Nephron progenitor cell (in vitro differentiated cells): ENCODE results near the gene ABL2.
A peak's percentile ranks its signal among the peaks of the same experiment; 100 is the strongest.

Experiments
- DNase-seq: peaks from one replicate; pipeline ENCODE4 v3.0.0; 2021
- H3K27ac Mint-ChIP-seq: 2 replicates; pipeline ENCODE4 v1.8.0; 2021; ENCODE audit warnings: mild to moderate bottlenecking, moderate library complexity, mixed read lengths
- H3K27me3 Mint-ChIP-seq: 2 replicates; pipeline ENCODE4 v1.8.0; 2021; ENCODE audit warnings: mild to moderate bottlenecking, low read depth, mixed read lengths; ENCODE audit not compliant: poor library complexity
- H3K36me3 Mint-ChIP-seq: 2 replicates; pipeline ENCODE4 v1.8.0; 2021; ENCODE audit warnings: low read depth, mixed read lengths
- H3K4me1 Mint-ChIP-seq: 2 replicates; pipeline ENCODE4 v1.8.0; 2021; ENCODE audit warnings: mixed read lengths
- H3K4me3 Mint-ChIP-seq: 2 replicates; pipeline ENCODE4 v1.8.0; 2021; ENCODE audit warnings: mild to moderate bottlenecking, moderate library complexity, mixed read lengths
- H3K9me3 Mint-ChIP-seq: 2 replicates; pipeline ENCODE4 v1.8.0; 2021; ENCODE audit warnings: mild to moderate bottlenecking, moderate library complexity, mixed read lengths
- TF ChIP-seq, protein P1 (sequence below): fragments of 200-600 bp; sonication (generic); IDR thresholded peaks from 2 replicates; pipeline ENCODE4 v1.5.0; 2021; ENCODE audit warnings: antibody characterized with exemption

Gene ABL2

DNA sequence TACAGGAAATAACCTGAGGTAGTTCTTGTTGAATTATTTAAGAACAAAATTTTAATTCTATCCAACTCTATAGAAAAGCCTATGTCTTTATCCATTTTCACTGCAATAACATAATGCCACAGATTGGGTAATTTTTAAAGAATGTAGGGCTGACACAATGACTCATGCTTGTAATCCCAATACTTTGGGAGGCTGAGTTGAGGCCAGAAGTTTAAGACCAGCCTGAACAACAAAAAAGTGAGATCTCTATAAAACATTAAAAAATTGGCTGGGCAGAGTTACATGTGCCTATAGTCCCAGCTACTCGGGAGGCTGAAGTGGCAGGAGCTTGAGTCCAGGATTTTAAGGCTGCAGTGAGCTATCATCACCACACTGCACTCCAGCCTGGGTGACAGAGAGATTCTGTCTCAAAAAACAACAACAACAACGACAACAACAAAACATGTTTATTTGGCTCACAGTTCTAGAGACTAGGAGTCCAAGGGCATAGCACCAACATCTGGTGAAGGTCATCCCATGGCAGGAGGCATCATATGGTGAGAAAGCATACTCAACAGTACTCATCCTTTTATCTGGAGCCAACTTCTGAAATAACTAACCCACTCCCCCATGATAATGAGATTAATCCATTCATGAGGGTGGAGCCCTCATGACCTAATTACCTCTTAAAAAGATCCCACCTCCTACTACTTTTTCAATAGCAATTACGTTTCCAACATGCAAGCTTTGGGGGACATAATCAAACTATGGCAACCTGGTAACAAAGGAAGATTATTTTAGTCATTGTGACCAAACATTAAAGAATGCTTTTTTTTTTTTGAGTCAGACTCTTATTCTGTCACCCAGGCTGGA, 59.6 kb downstream of the ABL2 start:
- no peaks in the 10 kb centered on the region for H3K36me3 Mint-ChIP-seq
- no peak for DNase-seq
- no peaks in the 10 kb centered on the region for H3K27me3 Mint-ChIP-seq
- TF ChIP-seq, protein P1, sequence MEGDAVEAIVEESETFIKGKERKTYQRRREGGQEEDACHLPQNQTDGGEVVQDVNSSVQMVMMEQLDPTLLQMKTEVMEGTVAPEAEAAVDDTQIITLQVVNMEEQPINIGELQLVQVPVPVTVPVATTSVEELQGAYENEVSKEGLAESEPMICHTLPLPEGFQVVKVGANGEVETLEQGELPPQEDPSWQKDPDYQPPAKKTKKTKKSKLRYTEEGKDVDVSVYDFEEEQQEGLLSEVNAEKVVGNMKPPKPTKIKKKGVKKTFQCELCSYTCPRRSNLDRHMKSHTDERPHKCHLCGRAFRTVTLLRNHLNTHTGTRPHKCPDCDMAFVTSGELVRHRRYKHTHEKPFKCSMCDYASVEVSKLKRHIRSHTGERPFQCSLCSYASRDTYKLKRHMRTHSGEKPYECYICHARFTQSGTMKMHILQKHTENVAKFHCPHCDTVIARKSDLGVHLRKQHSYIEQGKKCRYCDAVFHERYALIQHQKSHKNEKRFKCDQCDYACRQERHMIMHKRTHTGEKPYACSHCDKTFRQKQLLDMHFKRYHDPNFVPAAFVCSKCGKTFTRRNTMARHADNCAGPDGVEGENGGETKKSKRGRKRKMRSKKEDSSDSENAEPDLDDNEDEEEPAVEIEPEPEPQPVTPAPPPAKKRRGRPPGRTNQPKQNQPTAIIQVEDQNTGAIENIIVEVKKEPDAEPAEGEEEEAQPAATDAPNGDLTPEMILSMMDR = no peak
- H3K27ac Mint-ChIP-seq = no peak overlapping the region
- no peak overlapping the region for H3K4me3 Mint-ChIP-seq
- H3K9me3 Mint-ChIP-seq = no peaks in the 10 kb centered on the region
- H3K4me1 Mint-ChIP-seq = no peaks in the 10 kb centered on the region

DNA sequence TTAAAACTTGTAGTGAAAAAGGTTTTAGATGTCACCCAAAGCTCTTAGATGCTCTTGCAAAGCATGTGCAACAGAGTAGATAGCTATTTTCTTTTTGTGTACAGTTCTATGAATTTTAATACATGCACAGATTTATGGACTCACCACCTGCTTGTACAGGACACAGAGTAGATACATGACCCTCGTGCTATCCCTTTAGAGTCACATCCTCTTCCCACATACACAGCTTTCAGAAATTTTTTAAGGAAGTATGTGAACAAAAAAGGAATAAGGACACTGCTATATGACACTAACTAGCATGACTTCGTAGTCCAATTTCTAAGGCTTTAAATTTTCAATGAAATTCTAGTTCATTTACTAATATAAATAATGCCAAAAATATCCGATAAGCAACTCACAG, 60.9 kb downstream of the ABL2 start:
- no peak for DNase-seq
- H3K4me1 Mint-ChIP-seq = no peaks in the 10 kb centered on the region
- peaks cover 4% of the 10 kb centered on the region for H3K36me3 Mint-ChIP-seq
- TF ChIP-seq, protein P1 = no peak
- H3K9me3 Mint-ChIP-seq = no peaks in the 10 kb centered on the region
- no peak overlapping the region for H3K27ac Mint-ChIP-seq
- H3K4me3 Mint-ChIP-seq = no peak overlapping the region
- no peaks in the 10 kb centered on the region for H3K27me3 Mint-ChIP-seq

DNA sequence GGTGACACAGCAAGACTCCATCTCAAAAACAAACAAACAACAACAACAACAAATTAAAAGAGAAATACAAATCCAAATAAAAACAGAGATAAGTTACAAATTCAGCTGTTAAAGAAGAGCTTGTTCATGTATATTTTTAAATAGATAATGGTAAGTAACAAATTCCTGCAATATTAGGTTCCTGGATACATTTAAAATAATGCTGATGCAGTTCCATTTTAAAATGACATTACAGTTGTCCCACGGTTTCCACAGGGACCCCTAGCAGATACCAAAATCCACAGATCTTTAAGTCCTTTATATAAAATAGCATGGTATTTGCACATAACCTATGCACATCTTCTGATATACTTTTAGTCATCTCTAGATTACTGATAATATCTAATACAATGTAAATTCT, 61.5 kb downstream of the ABL2 start:
- Mint-ChIP-seq H3K27ac (peak overlapping the region; percentile 68), H3K4me3 (no peak overlapping the region), H3K36me3 (peaks cover 4% of the 10 kb centered on the region), H3K4me1 (no peaks in the 10 kb centered on the region), H3K9me3 (no peaks in the 10 kb centered on the region), H3K27me3 (no peaks in the 10 kb centered on the region)
- TF ChIP-seq, protein P1 = no peak
- no peak for DNase-seq

DNA sequence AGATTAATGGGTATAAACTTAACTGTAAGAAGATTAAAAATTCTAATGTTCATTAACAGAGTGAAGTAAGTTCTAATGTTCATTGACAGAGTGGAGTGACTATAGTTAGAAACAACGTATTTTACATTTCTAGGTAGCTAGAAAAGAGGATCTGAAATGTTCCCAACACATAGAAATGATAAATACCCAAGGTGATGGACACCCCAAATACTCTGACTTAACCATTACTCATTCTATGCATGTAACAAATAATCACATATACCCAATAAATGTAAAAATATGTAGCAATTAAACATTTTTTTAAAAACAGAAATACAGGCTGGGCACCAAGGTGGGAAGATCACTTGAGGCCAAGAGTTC, 62.1 kb downstream of the ABL2 start:
- DNase-seq = no peak
- H3K4me1 Mint-ChIP-seq = no peaks in the 10 kb centered on the region
- H3K36me3 Mint-ChIP-seq = peaks cover 4% of the 10 kb centered on the region
- no peak overlapping the region for H3K4me3 Mint-ChIP-seq
- no peaks in the 10 kb centered on the region for H3K27me3 Mint-ChIP-seq
- TF ChIP-seq, protein P1 = no peak
- peak overlapping the region; percentile 10 for H3K27ac Mint-ChIP-seq
- no peaks in the 10 kb centered on the region for H3K9me3 Mint-ChIP-seq

DNA sequence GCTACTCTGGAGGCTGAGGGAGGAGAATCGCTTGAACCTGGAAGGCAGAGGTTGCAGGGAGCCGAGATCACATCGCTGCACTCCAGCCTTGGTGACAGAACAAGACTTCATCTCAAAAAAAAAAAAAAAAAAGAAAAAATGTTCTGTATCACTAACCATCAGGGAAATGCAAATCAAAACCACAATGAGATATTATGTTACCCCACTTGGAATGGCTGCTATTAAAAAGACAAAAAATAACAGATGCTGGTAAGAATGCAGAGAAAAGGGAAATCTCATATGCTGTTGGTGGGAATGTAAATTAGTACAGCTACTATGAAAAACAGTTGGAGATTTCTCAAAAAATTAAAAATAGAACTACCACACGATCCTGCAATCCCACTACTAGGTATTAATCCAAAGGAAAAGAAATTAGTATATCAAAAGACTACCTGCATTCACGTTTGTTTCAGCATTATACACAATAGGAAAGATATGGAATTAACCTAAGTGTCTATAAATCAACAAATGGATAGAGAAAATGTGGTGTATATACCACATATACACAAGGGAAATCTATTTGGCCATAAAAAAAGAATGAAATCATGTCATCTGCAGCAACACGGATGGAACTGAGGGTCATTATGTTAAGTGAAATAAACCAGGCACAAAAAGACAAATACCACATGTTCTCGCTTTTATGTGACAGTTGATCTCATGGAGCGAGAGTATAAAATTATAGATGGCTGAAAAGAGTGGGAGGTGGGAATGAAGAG, 62.6 kb downstream of the ABL2 start:
- TF ChIP-seq, protein P1 = no peak
- no peak for DNase-seq
- H3K4me3 Mint-ChIP-seq = no peak overlapping the region
- no peaks in the 10 kb centered on the region for H3K4me1 Mint-ChIP-seq
- peaks cover 7% of the 10 kb centered on the region for H3K36me3 Mint-ChIP-seq
- peak overlapping the region; percentile 10 for H3K27ac Mint-ChIP-seq
- H3K9me3 Mint-ChIP-seq = no peaks in the 10 kb centered on the region
- H3K27me3 Mint-ChIP-seq = no peaks in the 10 kb centered on the region
